ENCODE data around the gene ADH7. TPM values are rescaled to one million over a fixed set of nuclear protein-coding genes. Genes with fewer than 3 reads are reported as not detected.
"Not testable (repeated sequence)": the region's sequence is repeated elsewhere in the genome, so short reads cannot be mapped to it uniquely, and the experiment has no call there.

Gene ADH7
- total RNA-seq, 4 donors from 2014 or later = 0.13 to 9.9 (median 1.2) TPM; not detected in 1

- no peaks in the 10 kb centered on the region for H3K36me3 ChIP-seq
- 73 to 83% methylated on average over 2 of the region's 2 CpGs for WGBS, 2 donors (ENCODE audit: low coverage in 1 of 2)
- no peak overlapping the region for H3K4me3 ChIP-seq
- H3K9me3 ChIP-seq = no peaks in the 10 kb centered on the region
- no peaks in the 10 kb centered on the region for H3K27me3 ChIP-seq
- no peak for ATAC-seq
- no peak overlapping the region for H3K27ac ChIP-seq
- TF ChIP-seq POLR2AphosphoS5 (IDR thresholded peaks at IDR 0.05) (no peak), POLR2A (IDR thresholded peaks at IDR 0.05) (no peak), CTCF (IDR thresholded peaks at IDR 0.05) (no peak), EP300 (IDR thresholded peaks at IDR 0.05) (no peak)
- peaks cover 3 to 16% (median 5%) of the 10 kb centered on the region in 3 donors for H3K4me1 ChIP-seq
These were observed 1.3 kb upstream of the ADH7 start for GRCh38 chr4:99436462-99436861.

GRCh38 chr4:99430106-99430505 is 5.0 kb downstream of the ADH7 start:
- Histone ChIP-seq H3K27me3 (no peaks in the 10 kb centered on the region), H3K4me1 (no peaks in the 10 kb centered on the region), H3K9me3 (no peaks in the 10 kb centered on the region), H3K36me3 (no peaks in the 10 kb centered on the region), H3K4me3 (no peak overlapping the region), H3K27ac (no peak overlapping the region)
- TF ChIP-seq POLR2A (IDR thresholded peaks at IDR 0.05) (no peak), EP300 (IDR thresholded peaks at IDR 0.05) (no peak), POLR2AphosphoS5 (IDR thresholded peaks at IDR 0.05) (no peak), CTCF (IDR thresholded peaks at IDR 0.05) (no peak)
- no peak for ATAC-seq

- ATAC-seq = no peak
- no peaks in the 10 kb centered on the region for H3K27me3 ChIP-seq
- H3K4me3 ChIP-seq = no peak overlapping the region
- 65 to 79% methylated on average over 2 of the region's 2 CpGs for WGBS, 2 donors (ENCODE audit: low coverage in 1 of 2)
- H3K27ac ChIP-seq = no peak overlapping the region
- no peaks in the 10 kb centered on the region for H3K36me3 ChIP-seq
- H3K9me3 ChIP-seq = no peaks in the 10 kb centered on the region
- peaks cover 0 to 23% (median 0%) of the 10 kb centered on the region in 3 donors for H3K4me1 ChIP-seq
- TF ChIP-seq POLR2AphosphoS5 (IDR thresholded peaks at IDR 0.05) (no peak), CTCF (IDR thresholded peaks at IDR 0.05) (no peak), EP300 (IDR thresholded peaks at IDR 0.05) (no peak), POLR2A (IDR thresholded peaks at IDR 0.05) (no peak)
These were observed 18.0 kb downstream of the ADH7 start for GRCh38 chr4:99417125-99417524.

GRCh38 chr4:99415762-99416161 is 19.4 kb downstream of the ADH7 start:
- not testable (repeated sequence) for H3K27me3 ChIP-seq, H3K9me3 ChIP-seq, ATAC-seq, H3K4me3 ChIP-seq, H3K36me3 ChIP-seq
- peak overlapping the region in 1 of 4 donors; percentile 13 for H3K27ac ChIP-seq
- peaks cover 0 to 23% (median 0%) of the 10 kb centered on the region in 3 donors for H3K4me1 ChIP-seq
- 65 to 72% methylated on average over 4 to 8 of the region's 8 CpGs for WGBS, 2 donors (ENCODE audit: low coverage in 1 of 2)

GRCh38 chr4:99414902-99415301 is 20.2 kb downstream of the ADH7 start:
- not testable (repeated sequence) for H3K9me3 ChIP-seq, H3K4me3 ChIP-seq, ATAC-seq, H3K27me3 ChIP-seq, H3K36me3 ChIP-seq
- WGBS, 2 donors (ENCODE audit: low coverage in 1 of 2) = 65 to 91% methylated on average over 3 of the region's 3 CpGs
- Histone ChIP-seq H3K27ac (peak overlapping the region in 1 of 4 donors; percentile 13), H3K4me1 (peaks cover 0 to 23% (median 0%) of the 10 kb centered on the region in 3 donors)

- H3K27ac ChIP-seq = no peak overlapping the region
- H3K36me3 ChIP-seq = no peaks in the 10 kb centered on the region
- H3K27me3 ChIP-seq = no peaks in the 10 kb centered on the region
- peak; percentile 55 for ATAC-seq
- TF ChIP-seq EP300 (IDR thresholded peaks at IDR 0.05) (no peak), POLR2A (IDR thresholded peaks at IDR 0.05) (no peak), POLR2AphosphoS5 (IDR thresholded peaks at IDR 0.05) (peak; percentile 78)
- H3K9me3 ChIP-seq = no peaks in the 10 kb centered on the region
- H3K4me1 ChIP-seq = peaks cover 0 to 28% (median 0%) of the 10 kb centered on the region in 3 donors
- no peak overlapping the region for H3K4me3 ChIP-seq
These were observed 20.7 kb downstream of the ADH7 start for GRCh38 chr4:99414401-99414800.

All from gastroesophageal sphincter (tissue), 4 donors.